Posterior cingulate gyrus (tissue), 11 donors: ENCODE results near the gene TBC1D10A.
A peak's percentile ranks its signal among the peaks of the same experiment; 100 is the strongest.

Source experiments
- DNase-seq, 10 donors: peaks; one replicate each; pipeline versions ENCODE4 v3.0.0 to v3.0.0-alpha.2; 2020 to 2021; ENCODE audit warnings: mixed read lengths in 3 of 10
- intact Hi-C: fragments of 100-400 bp; cut with DNase I; formaldehyde crosslinking; loops from one replicate; pipeline ENCODE4 v1.15.1; 2023

Gene TBC1D10A

GRCh38 chr22:30326706-30327362, at the start of gene TBC1D10A:
Gene TBC1D10A, minus strand, starts transcription at chr22:30326941. Its CDS starts 60 bp downstream, at chr22:30326881.
- peak; percentile 43 to 97 (median 80) for DNase-seq
- intact Hi-C loops = loop anchor here (2.0 kb wide), 1 partner anchor 38 kb away; the partner anchor contains the start of gene CASTOR1

GRCh38 chr22:30375312-30375849, 48.6 kb upstream of the TBC1D10A start:
- intact Hi-C loops = no loop called here
- no peak for DNase-seq

GRCh38 chr22:30373331-30374325, 46.9 kb upstream of the TBC1D10A start:
- no peak for DNase-seq
- intact Hi-C loops = no loop called here

- intact Hi-C loops = no loop called here
- DNase-seq = no peak
Observed at GRCh38 chr22:30372915-30373314, 46.2 kb upstream of the TBC1D10A start.

GRCh38 chr22:30371981-30372380, 45.2 kb upstream of the TBC1D10A start:
- no peak for DNase-seq
- intact Hi-C loops = no loop called here

GRCh38 chr22:30371321-30371720, 44.6 kb upstream of the TBC1D10A start:
- DNase-seq = peak in 1 of 10 donors; percentile 46
- intact Hi-C loops = no loop called here

GRCh38 chr22:30370641-30371230, 44.0 kb upstream of the TBC1D10A start:
- intact Hi-C loops = no loop called here
- no peak for DNase-seq

- intact Hi-C loops = no loop called here
- DNase-seq = peak in 3 of 10 donors; percentile 11 to 55 (median 18)
Observed at GRCh38 chr22:30368420-30368819, 41.7 kb upstream of the TBC1D10A start.

GRCh38 chr22:30365891-30366290, 39.1 kb upstream of the TBC1D10A start:
- intact Hi-C loops = no loop called here

GRCh38 chr22:30362651-30363281, 36.0 kb upstream of the TBC1D10A start:
- DNase-seq = peak in 3 of 10 donors; percentile 25 to 51 (median 48)
- intact Hi-C loops = no loop called here

More at GRCh38 chr22:30365891-30366290, 39.1 kb upstream of the TBC1D10A start:
- peak in 3 of 10 donors; percentile 24 to 64 (median 59) for DNase-seq

- peak in 3 of 10 donors; percentile 44 to 57 (median 55) for DNase-seq
- intact Hi-C loops = no loop called here
Observed at GRCh38 chr22:30361916-30362650, 35.3 kb upstream of the TBC1D10A start.

GRCh38 chr22:30358541-30358940, 31.8 kb upstream of the TBC1D10A start:
- intact Hi-C loops = no loop called here
- DNase-seq = peak in 3 of 10 donors; percentile 11 to 24 (median 12)

GRCh38 chr22:30357650-30358215, 31.0 kb upstream of the TBC1D10A start:
- DNase-seq = peak in 3 of 10 donors; percentile 68 to 82 (median 76)
- intact Hi-C loops = no loop called here

GRCh38 chr22:30357236-30357570, 30.5 kb upstream of the TBC1D10A start:
- DNase-seq = no peak
- intact Hi-C loops = no loop called here

- intact Hi-C loops = no loop called here
- peak; percentile 80 to 98 (median 88) for DNase-seq
Observed at GRCh38 chr22:30356449-30357235, 29.9 kb upstream of the TBC1D10A start, which contains the start of the genes CCDC157 and SF3A1. Gene CCDC157, plus strand, starts transcription at chr22:30357007. Its CDS starts 8,994 bp downstream, at chr22:30366001. Gene SF3A1, minus strand, starts transcription at chr22:30356894. Its CDS starts 102 bp downstream, at chr22:30356792.

GRCh38 chr22:30354644-30355043, 27.9 kb upstream of the TBC1D10A start:
- no peak for DNase-seq
- intact Hi-C loops = no loop called here

GRCh38 chr22:30351226-30351625, 24.5 kb upstream of the TBC1D10A start:
- intact Hi-C loops = no loop called here
- DNase-seq = peak in 2 of 10 donors; percentile 12 to 18

- DNase-seq = peak in 1 of 10 donors; percentile 14
- intact Hi-C loops = no loop called here
Observed at GRCh38 chr22:30348809-30349208, 22.1 kb upstream of the TBC1D10A start.
